Right cardiac atrium (tissue), 5 donors: Measurements from ENCODE around the gene DYDC2. TPM values are rescaled to one million over a fixed set of nuclear protein-coding genes. Genes with fewer than 3 reads are reported as not detected.
A peak's percentile ranks its signal among the peaks of the same experiment; 100 is the strongest.
"Not testable (repeated sequence)": the region's sequence is repeated elsewhere in the genome, so short reads cannot be mapped to it uniquely, and the experiment has no call there.

Experiments
- ATAC-seq, 2 donors: fragments of 200-7000 bp; cut with Tn5 transposase; one replicate each; pipeline versions ENCODE4 v1.8.0 to v1.9.1; 2020; ENCODE audit warnings: moderate library complexity in 2 of 2, mild to moderate bottlenecking in 1 of 2
- DNase-seq, 3 donors: peaks; one replicate each; pipeline ENCODE4 v3.0.0-alpha.2; 2020
- H3K27ac ChIP-seq: one replicate; pipeline ENCODE4 v1.5.1; 2013; ENCODE audit warnings: mild to moderate bottlenecking, low read length, control low read depth, moderate library complexity
- H3K27me3 ChIP-seq: one replicate; pipeline ENCODE4 v1.6.1; 2013; ENCODE audit not compliant: control insufficient read depth, insufficient read depth
- H3K4me1 ChIP-seq: one replicate; pipeline ENCODE4 v1.6.1; 2013; ENCODE audit warnings: low read length; ENCODE audit not compliant: control insufficient read depth, insufficient read depth
- H3K4me3 ChIP-seq: one replicate; pipeline ENCODE4 v1.5.1; 2013; ENCODE audit warnings: low read length, control low read depth
- H3K9me3 ChIP-seq: one replicate; pipeline ENCODE4 v1.6.1; 2013; ENCODE audit warnings: low read length; ENCODE audit not compliant: control insufficient read depth
- WGBS: extraction: QIAGEN DNeasy Blood & Tissue Kit; methylation state at CpG from one replicate; pipeline ENCODE4 v1.1.7; 2013; 5-methylcytosine and 5-hydroxymethylcytosine counted together
- intact Hi-C, 4 donors: fragments of 100-400 bp; cut with DNase I; formaldehyde crosslinking; loops; one replicate each; pipeline versions ENCODE4 v1.11.0 to v1.14.0; 2022 to 2023
- polyA plus RNA-seq: library from polyadenylated mRNA; stranded (reverse); fragments of 200-250 nt; gene quantifications from one replicate; pipeline ENCODE4 v1.2.3, GENCODE V29; 2013
- total RNA-seq, 4 donors: library from RNA; stranded (reverse); fragmentation: NEBNext Ultra II Directional; extraction: Animal tissue kit (Norgen Biotek cat#: 25700); gene quantifications; one replicate each; pipeline ENCODE4 v1.2.1, GENCODE V29; 2021
- donor health status: healthy with polysubstance abuse.
- donor health status: DM: no; HTN: yes; CAD: no.
- donor health status: DM: no; HTN: no; CAD: no.
- donor health status: DM: no; HTN: yes; CAD: no; lungs with severe emphysema.
- donor health status: DM: yes; HTN: yes; CAD: no.

DYDC2 gene
- total and polyA plus RNA-seq, 5 donors = not detected

- DNase-seq (peak; percentile 54 to 64 (median 57)), ATAC-seq (peak; percentile 10 to 27)
- intact Hi-C loops = no loop called here
- WGBS = 60% methylated on average over 12 of the region's 12 CpGs
- no peaks in the 10 kb centered on the region for H3K27me3 ChIP-seq
- H3K27ac ChIP-seq = peak overlapping the region; percentile 48
- no peaks in the 10 kb centered on the region for H3K9me3 ChIP-seq
- H3K4me3 ChIP-seq = no peak overlapping the region
- H3K4me1 ChIP-seq = peaks cover 30% of the 10 kb centered on the region
Measured at GRCh38 chr10:80413271-80413996, 56.9 kb downstream of the DYDC2 start.

GRCh38 chr10:80414142-80414895 lies 57.7 kb downstream of the DYDC2 start:
- H3K9me3 ChIP-seq = no peaks in the 10 kb centered on the region
- no peak for ATAC-seq
- 70% methylated on average over 7 of the region's 7 CpGs for WGBS
- intact Hi-C loops = no loop called here
- H3K27me3 ChIP-seq = no peaks in the 10 kb centered on the region
- no peak overlapping the region for H3K4me3 ChIP-seq
- H3K4me1 ChIP-seq = peaks cover 30% of the 10 kb centered on the region
- peak overlapping the region; percentile 66 for H3K27ac ChIP-seq
- no peak for DNase-seq

GRCh38 chr10:80415734-80416478 lies 59.3 kb downstream of the DYDC2 start:
- DNase-seq = no peak
- peak in 1 of 2 donors; percentile 2 for ATAC-seq
- H3K27ac ChIP-seq = peak overlapping the region; percentile 85
- no peaks in the 10 kb centered on the region for H3K27me3 ChIP-seq
- H3K4me1 ChIP-seq = peaks cover 31% of the 10 kb centered on the region
- no peak overlapping the region for H3K4me3 ChIP-seq
- WGBS = 69% methylated on average over 3 of the region's 3 CpGs
- intact Hi-C loops = no loop called here
- H3K9me3 ChIP-seq = no peaks in the 10 kb centered on the region

GRCh38 chr10:80416479-80417098 lies 60.0 kb downstream of the DYDC2 start:
- Histone ChIP-seq H3K9me3 (no peaks in the 10 kb centered on the region), H3K27ac (peak overlapping the region; percentile 85), H3K4me1 (peaks cover 24% of the 10 kb centered on the region), H3K27me3 (no peaks in the 10 kb centered on the region), H3K4me3 (no peak overlapping the region)
- peak; percentile 65 to 90 (median 87) for DNase-seq
- peak; percentile 85 to 90 for ATAC-seq
- 46% methylated on average over 15 of the region's 15 CpGs for WGBS
- intact Hi-C loops = no loop called here

DNA sequence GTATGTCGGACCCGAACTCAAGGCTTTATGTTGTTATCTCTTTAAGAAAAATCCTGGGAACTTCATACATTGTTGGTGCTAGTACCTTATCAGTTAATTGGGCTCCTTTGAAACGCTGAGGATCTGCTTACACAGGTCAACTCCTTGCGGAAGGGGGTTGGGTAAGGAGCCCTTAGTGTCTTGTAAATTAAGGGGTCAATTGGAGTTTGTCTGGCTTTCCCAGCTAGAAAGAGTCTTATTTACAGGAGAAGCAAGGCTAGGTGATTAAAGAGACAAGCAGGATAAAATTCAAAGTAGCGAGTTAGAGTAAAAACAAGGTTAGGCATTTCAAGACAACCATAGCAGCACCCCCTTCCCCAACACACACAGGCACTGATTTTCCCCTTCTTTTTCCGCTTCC lies 60.7 kb downstream of the DYDC2 start:
- H3K27me3 ChIP-seq, ATAC-seq, H3K9me3 ChIP-seq, H3K27ac ChIP-seq, intact Hi-C loops, DNase-seq, H3K4me3 ChIP-seq: not testable (repeated sequence)
- WGBS = 84% methylated on average over 6 of the region's 6 CpGs
- peaks cover 24% of the 10 kb centered on the region for H3K4me1 ChIP-seq

Other genes starting within 250 kb of the DYDC2 start
- gene PLAC9, start 224.1 kb upstream of the DYDC2 start, total RNA-seq = 10 to 100 TPM; 47.5 to 92.2 (median 61.2) TPM
- 78.6 TPM for gene PLAC9, start 224.1 kb upstream of the DYDC2 start, polyA plus RNA-seq
- 100 to 1,000 TPM; 371 to 451 (median 403) TPM for gene ANXA11, start 151.2 kb upstream of the DYDC2 start, total RNA-seq
- gene ANXA11, start 151.2 kb upstream of the DYDC2 start, polyA plus RNA-seq = 232 TPM
- under 1 TPM in 3 of 4 donors, not detected in 1; 0.09 to 0.25 (median 0.20) TPM for gene MAT1A, start 67.1 kb upstream of the DYDC2 start, total RNA-seq
- gene MAT1A, start 67.1 kb upstream of the DYDC2 start, polyA plus RNA-seq = 0.11 TPM
- gene DYDC1, start within 50 bp of the DYDC2 start, total RNA-seq = not detected
- not detected for gene DYDC1, start within 50 bp of the DYDC2 start, polyA plus RNA-seq
- 100 to 1,000 TPM in 2 of 4 donors, 10 to 100 TPM in 2; 91.3 to 162 (median 100) TPM for gene PRXL2A, start 51.8 kb downstream of the DYDC2 start, total RNA-seq
- gene PRXL2A, start 51.8 kb downstream of the DYDC2 start, polyA plus RNA-seq = 105 TPM
- gene TSPAN14, start 97.5 kb downstream of the DYDC2 start, total RNA-seq = 10 to 100 TPM; 24.4 to 44.1 (median 34.1) TPM
- 27.6 TPM for gene TSPAN14, start 97.5 kb downstream of the DYDC2 start, polyA plus RNA-seq
- not detected for gene SH2D4B, start 181.1 kb downstream of the DYDC2 start, total RNA-seq
- gene SH2D4B, start 181.1 kb downstream of the DYDC2 start, polyA plus RNA-seq = not detected